ENCODE data around the gene FASN.

The FASN gene

DNA sequence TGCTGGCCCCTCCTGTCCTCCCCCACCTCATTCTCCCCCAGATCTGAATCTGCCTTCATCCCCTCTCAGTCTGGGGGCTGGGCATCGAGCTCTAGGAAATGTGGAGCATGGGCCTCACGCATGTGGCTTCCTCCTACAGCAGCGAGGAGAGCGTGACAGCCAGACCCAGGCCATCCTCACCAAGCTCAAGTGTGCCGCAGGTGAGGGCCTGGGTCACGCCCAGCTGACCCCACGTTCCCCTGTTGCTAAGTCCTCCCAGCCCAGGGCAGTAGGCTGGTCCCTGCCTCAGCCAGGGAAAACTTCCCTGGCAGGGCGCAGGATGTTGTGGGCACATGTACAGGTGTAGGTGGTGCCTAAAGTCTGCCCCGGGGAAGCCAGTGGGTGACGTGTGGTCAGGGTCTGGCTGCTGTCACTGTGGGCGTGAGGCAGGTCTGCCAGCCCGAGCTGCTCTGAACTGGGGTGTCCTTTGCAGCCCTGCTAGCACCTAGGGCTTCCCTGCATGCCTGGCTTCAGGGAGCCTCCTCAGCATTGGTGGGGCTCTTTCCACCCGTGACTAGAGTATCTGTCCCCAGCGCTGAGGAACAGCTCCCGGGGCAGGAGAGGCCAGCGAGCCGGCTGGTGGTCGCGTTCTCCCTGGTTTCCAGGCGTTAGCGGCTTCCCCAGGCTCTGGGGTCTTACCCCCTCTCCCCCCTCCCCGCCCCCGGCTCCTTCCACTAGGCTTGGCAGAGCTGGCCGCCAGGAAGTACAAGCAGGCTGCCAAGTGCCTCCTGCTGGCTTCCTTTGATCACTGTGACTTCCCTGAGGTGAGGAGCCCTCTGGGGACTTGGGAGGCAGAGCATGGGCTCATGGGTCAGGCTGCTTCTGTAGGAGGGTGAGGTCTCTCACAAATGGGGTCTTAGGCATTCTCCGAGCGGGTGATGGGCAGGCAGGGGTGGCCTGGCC is 42.7 kb downstream of the FASN start:
- no peak overlapping the region for H3K27ac ChIP-seq (ENCODE audit: low read length)

DNA sequence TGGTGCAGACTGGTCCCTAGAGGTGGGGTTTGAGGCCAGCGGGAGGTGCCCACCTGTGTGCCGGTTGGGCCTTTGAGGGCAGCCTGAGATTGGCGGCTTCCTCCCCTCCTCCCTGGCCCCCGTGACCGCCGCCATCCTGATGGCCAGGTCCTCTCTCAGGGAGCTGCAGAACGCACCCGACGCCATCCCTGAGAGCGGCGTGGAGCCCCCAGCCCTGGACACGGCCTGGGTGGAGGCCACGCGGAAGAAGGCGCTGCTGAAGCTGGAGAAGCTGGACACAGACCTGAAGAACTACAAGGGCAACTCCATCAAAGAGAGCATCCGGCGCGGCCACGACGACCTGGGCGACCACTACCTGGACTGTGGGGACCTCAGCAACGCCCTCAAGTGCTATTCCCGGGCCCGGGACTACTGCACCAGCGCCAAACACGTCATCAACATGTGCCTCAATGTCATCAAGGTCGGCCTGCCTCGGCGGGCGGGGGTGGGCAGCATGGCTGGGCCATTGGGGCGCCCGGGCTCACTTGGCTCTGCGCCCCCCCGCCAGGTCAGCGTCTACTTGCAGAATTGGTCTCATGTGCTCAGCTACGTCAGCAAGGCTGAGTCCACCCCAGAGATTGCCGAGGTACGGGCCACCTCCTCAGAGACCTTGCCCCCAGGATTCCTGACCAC is 43.5 kb downstream of the FASN start:
- peaks cover 56% of the 10 kb centered on the region for H3K36me3 ChIP-seq (ENCODE audit: insufficient read depth, low read depth, low read length)
- H3K27ac ChIP-seq (ENCODE audit: low read length) = no peak overlapping the region

More for the DNA sequence above, 42.7 kb downstream of the FASN start:
- H3K9ac ChIP-seq (ENCODE audit: low read depth, low read length) = no peak overlapping the region
- H3K4me1 ChIP-seq (ENCODE audit: insufficient read depth, low read length) = no peaks in the 10 kb centered on the region
- no peaks in the 10 kb centered on the region for H3K27me3 ChIP-seq (ENCODE audit: insufficient read depth, low read length)
- peaks cover 56% of the 10 kb centered on the region for H3K36me3 ChIP-seq (ENCODE audit: insufficient read depth, low read depth, low read length)
- H3K9me3 ChIP-seq (ENCODE audit: insufficient read depth, low read depth, low read length) = no peaks in the 10 kb centered on the region
- H3K4me3 ChIP-seq (ENCODE audit: low read length) = no peak overlapping the region

DNA sequence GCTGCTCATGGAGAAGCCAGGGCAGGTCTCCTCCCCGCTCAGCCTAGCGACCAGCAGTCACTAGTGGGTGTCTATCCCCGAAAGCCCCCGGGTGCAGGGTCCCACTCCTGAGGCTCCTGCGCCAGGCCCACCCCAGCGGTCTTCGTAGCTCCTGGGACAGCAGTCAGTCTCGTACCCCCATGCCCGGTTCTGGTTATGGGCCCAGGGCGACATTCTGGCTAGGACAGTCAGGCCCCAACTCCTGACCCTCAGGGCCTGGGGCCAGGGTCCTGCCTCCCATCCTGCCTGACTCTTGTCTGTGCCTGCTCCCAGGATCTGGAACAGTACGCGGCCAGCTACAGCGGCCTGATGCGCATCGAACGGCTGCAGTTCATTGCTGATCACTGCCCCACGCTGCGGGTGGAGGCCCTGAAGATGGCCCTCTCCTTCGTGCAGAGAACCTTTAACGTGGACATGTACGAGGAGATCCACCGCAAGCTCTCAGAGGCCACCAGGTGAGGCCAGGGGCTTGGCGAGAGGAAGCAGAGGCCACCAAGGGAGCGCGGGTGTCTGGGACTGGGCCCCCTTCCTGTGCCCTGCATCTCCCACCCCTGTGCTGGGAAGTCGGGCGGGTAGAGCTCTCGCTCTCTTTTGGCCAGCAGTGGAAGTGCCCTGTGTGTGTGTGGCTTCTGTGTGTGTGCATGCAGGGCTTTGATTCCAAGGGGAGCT is 44.3 kb downstream of the FASN start:
- Histone ChIP-seq H3K9ac (ENCODE audit: low read depth, low read length) (no peak overlapping the region), H3K36me3 (ENCODE audit: insufficient read depth, low read depth, low read length) (peaks cover 52% of the 10 kb centered on the region)

More for the DNA sequence above, 43.5 kb downstream of the FASN start:
- H3K4me1 ChIP-seq (ENCODE audit: insufficient read depth, low read length) = no peaks in the 10 kb centered on the region
- H3K9ac ChIP-seq (ENCODE audit: low read depth, low read length) = no peak overlapping the region
- no peaks in the 10 kb centered on the region for H3K27me3 ChIP-seq (ENCODE audit: insufficient read depth, low read length)
- H3K4me3 ChIP-seq (ENCODE audit: low read length) = no peak overlapping the region
- no peaks in the 10 kb centered on the region for H3K9me3 ChIP-seq (ENCODE audit: insufficient read depth, low read depth, low read length)

DNA sequence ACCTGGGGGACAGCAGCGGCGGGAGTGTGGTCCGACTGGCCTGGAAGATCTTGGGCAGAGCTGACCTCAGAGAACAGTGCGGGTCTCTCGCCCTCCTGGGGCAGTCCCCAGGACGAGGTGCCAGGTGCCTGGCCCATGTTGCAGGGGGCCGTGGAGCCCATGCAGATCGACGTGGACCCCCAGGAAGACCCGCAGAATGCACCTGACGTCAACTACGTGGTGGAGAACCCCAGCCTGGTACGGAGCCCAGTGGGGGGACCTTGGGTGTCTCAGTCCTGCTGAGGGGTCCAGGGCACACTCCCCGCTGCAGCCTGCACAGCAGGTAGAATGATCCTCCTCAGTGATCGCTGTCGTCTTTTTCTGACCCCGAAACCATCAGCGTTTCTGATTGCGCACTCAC is 44.9 kb downstream of the FASN start:
- H3K36me3 ChIP-seq (ENCODE audit: insufficient read depth, low read depth, low read length) = peaks cover 46% of the 10 kb centered on the region
- peak overlapping the region; percentile 84; the same call in 1 of the 2 replicates for H3K4me3 ChIP-seq (ENCODE audit: low read length)
- no peaks in the 10 kb centered on the region for H3K4me1 ChIP-seq (ENCODE audit: insufficient read depth, low read length)
- H3K9me3 ChIP-seq (ENCODE audit: insufficient read depth, low read depth, low read length) = no peaks in the 10 kb centered on the region
- H3K27me3 ChIP-seq (ENCODE audit: insufficient read depth, low read length) = no peaks in the 10 kb centered on the region
- H3K27ac ChIP-seq (ENCODE audit: low read length) = no peak overlapping the region
- no peak overlapping the region for H3K9ac ChIP-seq (ENCODE audit: low read depth, low read length)

More for the DNA sequence above, 44.3 kb downstream of the FASN start:
- Histone ChIP-seq H3K4me1 (ENCODE audit: insufficient read depth, low read length) (no peaks in the 10 kb centered on the region), H3K27ac (ENCODE audit: low read length) (no peak overlapping the region), H3K4me3 (ENCODE audit: low read length) (no peak overlapping the region), H3K9me3 (ENCODE audit: insufficient read depth, low read depth, low read length) (no peaks in the 10 kb centered on the region), H3K27me3 (ENCODE audit: insufficient read depth, low read length) (no peaks in the 10 kb centered on the region)

DNA sequence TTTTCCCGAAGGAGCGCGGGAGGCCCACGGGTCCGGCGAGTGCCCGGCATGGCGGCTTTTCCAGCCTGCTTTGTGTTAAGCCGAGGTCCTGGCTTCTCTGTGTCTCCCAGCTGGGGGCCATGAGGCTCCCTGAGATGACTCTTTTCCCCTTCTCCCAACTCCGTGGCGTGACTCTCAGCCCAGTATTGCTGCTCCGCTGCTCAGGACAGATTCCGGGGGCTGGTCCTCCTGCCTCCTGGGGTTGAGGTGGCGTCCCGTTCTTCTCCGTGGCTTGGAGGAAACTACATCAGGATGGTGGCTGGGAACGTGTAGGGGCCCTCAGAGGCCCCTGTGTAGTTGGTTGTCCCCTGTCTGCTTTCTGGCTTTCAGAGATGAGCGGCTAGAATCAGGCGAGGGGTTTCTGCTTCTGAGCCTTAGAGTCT is 45.4 kb downstream of the FASN start:
- Histone ChIP-seq H3K9ac (ENCODE audit: low read depth, low read length) (peak overlapping the region; percentile 76), H3K4me1 (ENCODE audit: insufficient read depth, low read length) (no peaks in the 10 kb centered on the region), H3K4me3 (ENCODE audit: low read length) (peak overlapping the region; percentile 84), H3K27me3 (ENCODE audit: insufficient read depth, low read length) (no peaks in the 10 kb centered on the region), H3K27ac (ENCODE audit: low read length) (no peak overlapping the region), H3K36me3 (ENCODE audit: insufficient read depth, low read depth, low read length) (peaks cover 46% of the 10 kb centered on the region), H3K9me3 (ENCODE audit: insufficient read depth, low read depth, low read length) (no peaks in the 10 kb centered on the region)

DNA sequence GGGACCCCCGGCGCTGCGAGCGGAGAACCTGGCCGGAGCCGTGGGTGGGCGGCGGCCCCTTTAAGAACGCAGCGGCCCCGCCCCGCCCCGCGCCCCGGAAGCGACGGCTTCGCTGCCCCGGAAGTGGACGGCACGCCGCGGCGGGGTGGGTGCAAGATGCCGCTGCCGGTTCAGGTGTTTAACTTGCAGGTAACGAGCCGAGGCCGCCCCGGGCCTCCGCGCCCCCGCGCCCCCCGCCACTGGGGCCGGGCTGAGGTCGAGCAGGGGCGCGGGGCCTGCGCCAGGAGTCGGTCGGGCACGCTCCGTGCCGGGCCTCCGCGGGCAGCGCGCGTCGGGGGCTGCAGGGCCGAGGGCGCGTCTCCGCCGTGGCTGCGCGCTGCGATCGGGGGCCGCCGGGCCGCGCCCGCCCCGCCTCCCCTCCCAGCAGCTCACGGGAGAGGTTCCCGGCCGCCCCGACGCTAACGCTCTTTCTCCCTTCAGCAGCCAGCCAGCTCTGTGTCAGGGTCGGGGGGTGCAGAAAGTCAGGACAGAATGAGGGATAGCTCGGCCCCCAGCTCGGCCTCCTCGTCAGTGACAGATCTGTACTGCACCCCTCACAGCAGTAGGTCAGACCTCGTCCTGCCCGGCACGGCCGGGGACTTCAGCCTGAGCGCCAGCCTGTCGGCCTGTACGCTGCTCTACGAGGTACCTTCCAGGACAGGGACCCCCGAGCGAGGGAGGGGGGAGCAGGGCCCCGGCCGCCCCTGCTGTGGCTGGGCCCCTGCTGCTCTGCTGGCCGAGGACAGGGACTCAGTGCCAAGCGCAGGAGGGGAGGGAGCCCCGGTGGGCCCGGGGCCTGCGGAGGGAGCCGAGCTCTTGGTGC is 46.0 kb downstream of the FASN start, which contains the start of the genes GPS1 and RFNG:
TSS of gene GPS1 (plus strand) at position 123 of the 862 bp plus-strand sequence. CDS start at position 157, 34 bp downstream.
TSS of gene RFNG (minus strand) at position 36 of the 862 bp plus-strand sequence. CDS start 45 bp downstream, outside the sequence.
- Histone ChIP-seq H3K4me3 (ENCODE audit: low read length) (peak within 1 kb of the TSS; percentile 84), H3K4me1 (ENCODE audit: insufficient read depth, low read length) (no peaks in the 10 kb centered on the region), H3K9me3 (ENCODE audit: insufficient read depth, low read depth, low read length) (no peaks in the 10 kb centered on the region), H3K9ac (ENCODE audit: low read depth, low read length) (peak within 1 kb of the TSS; percentile 76), H3K36me3 (ENCODE audit: insufficient read depth, low read depth, low read length) (peaks cover 43% of the 10 kb centered on the region), H3K27ac (ENCODE audit: low read length) (no peak within 1 kb of the TSS), H3K27me3 (ENCODE audit: insufficient read depth, low read length) (no peaks in the 10 kb centered on the region)

DNA sequence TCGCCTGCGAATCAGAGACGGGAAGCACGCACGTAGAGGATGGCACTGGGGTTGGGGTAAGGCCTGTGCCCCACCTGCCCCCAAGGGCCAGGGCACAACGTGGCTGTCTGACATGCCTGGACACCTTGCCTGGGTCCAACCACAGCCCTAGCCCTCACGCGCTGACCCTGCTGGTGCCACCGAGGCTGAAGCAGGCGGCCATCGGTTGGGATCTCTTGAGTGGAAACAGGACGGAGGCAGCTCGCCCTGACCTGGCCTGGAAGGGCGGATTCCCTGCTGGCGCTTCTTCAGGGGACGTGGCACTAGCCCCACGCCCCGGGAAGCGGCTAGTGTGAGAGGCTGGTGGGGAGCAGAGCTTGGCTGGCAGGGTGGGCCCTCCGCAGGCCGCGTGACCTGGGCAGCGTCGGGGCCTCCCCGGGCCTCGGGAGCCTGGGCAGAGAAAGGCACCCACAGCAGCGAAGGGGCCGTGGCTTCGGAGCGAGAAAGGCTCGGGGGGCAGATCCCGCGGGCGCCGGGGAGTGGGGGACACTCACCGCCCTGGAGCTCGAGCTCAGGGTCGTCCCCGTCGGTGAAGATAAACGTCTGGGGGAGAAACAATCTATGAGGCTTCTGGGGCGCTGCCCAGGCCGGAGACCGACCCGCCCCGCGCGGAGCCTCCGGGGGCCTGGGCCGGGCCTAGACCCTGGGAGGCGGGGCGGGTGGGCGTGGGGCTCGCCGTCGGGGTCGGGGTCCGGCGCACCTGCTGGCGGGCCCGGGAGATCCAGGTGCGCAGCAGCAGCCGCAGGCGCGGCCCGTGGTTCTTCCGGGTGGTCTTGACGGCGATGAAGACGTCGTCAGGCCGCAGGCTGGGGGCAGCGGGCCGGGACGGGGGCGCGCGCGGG is 47.0 kb downstream of the FASN start:
- H3K9me3 ChIP-seq (ENCODE audit: insufficient read depth, low read depth, low read length) = no peaks in the 10 kb centered on the region
- H3K4me1 ChIP-seq (ENCODE audit: insufficient read depth, low read length) = no peaks in the 10 kb centered on the region
- H3K27ac ChIP-seq (ENCODE audit: low read length) = no peak overlapping the region
- H3K4me3 ChIP-seq (ENCODE audit: low read length) = peak overlapping the region; percentile 61
- H3K36me3 ChIP-seq (ENCODE audit: insufficient read depth, low read depth, low read length) = peaks cover 33% of the 10 kb centered on the region
- H3K9ac ChIP-seq (ENCODE audit: low read depth, low read length) = peak overlapping the region; percentile 37
- no peaks in the 10 kb centered on the region for H3K27me3 ChIP-seq (ENCODE audit: insufficient read depth, low read length)

DNA sequence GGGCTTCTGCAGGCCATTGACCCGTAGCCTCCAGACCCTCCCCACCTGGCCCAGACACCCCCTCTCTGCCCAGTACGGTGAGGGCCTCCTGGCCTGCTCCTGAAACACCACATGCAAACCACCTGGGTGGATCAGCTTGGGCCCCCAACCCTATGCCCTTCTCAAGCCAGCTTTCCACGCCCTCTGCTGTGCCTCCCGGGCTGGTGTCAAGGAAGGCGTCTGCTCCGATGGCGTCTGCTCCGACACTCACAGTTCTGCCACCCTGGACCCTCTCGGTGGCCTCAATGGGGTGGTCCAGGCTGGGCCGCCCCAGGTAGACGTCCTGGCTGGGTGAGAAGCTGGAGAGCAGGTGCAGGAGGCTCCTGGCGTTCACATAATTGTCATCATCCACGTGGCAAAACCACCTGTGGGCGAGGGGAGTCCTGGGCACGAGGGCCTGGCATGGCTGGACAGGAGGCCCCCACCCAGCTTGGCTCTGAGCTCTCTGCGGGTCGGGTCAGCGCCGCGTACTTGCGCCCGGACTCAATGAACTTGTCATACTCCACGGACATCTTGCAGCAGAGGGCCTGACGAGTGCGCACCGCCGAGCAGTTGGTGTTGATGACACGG is 47.8 kb downstream of the FASN start:
- Histone ChIP-seq H3K9me3 (ENCODE audit: insufficient read depth, low read depth, low read length) (no peaks in the 10 kb centered on the region), H3K27me3 (ENCODE audit: insufficient read depth, low read length) (no peaks in the 10 kb centered on the region), H3K9ac (ENCODE audit: low read depth, low read length) (peak overlapping the region; percentile 37; the same call in 1 of the 2 replicates), H3K4me3 (ENCODE audit: low read length) (peak overlapping the region; percentile 61), H3K4me1 (ENCODE audit: insufficient read depth, low read length) (no peaks in the 10 kb centered on the region), H3K36me3 (ENCODE audit: insufficient read depth, low read depth, low read length) (peaks cover 28% of the 10 kb centered on the region), H3K27ac (ENCODE audit: low read length) (no peak overlapping the region)

DNA sequence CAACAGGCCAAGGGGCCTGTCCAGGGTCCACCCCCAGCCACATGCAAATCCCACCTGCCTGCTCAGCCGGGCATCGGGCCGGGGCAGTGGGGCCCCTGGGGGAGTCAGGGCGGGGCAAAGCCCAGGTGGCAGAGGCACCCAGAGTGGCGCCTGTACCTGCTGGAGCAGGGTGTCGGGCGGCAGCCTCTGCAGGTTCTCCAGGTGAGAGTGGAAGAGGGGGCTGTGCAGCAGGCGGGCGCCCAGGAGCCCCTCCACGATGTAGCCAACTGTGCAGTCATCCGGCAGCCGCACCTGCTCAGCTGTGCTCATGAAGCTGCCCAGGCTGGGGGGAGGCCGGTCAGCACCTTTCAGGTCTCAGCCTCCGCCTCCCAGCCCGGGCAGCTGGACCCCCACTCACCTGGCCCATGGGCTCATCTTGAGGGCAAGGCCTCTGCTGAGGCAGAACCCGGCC is 48.5 kb downstream of the FASN start:
- Histone ChIP-seq H3K9me3 (ENCODE audit: insufficient read depth, low read depth, low read length) (no peaks in the 10 kb centered on the region), H3K4me3 (ENCODE audit: low read length) (no peak overlapping the region), H3K27me3 (ENCODE audit: insufficient read depth, low read length) (no peaks in the 10 kb centered on the region), H3K4me1 (ENCODE audit: insufficient read depth, low read length) (no peaks in the 10 kb centered on the region), H3K36me3 (ENCODE audit: insufficient read depth, low read depth, low read length) (peaks cover 21% of the 10 kb centered on the region), H3K27ac (ENCODE audit: low read length) (no peak overlapping the region), H3K9ac (ENCODE audit: low read depth, low read length) (no peak overlapping the region)

DNA sequence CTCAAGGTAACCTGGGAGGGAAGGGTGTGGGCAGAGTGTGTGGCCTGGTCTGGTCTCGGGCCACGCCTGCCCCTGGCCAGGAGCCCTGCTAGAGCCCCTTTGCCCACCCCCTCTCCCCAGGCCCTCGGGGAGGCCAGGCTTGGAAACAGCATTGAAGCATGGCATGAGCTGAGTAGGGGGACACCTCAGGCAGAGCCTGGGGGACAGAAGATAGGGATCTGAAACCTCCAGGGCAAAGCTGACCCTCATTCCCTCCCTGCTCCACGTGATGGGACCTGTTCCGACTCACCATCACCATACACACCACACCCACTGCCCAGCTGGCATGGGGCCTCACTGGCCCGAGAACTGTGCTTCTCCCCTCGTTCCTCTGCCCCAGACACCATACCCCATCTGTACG is 48.9 kb downstream of the FASN start:
- H3K27me3 ChIP-seq (ENCODE audit: insufficient read depth, low read length) = no peaks in the 10 kb centered on the region
- no peaks in the 10 kb centered on the region for H3K4me1 ChIP-seq (ENCODE audit: insufficient read depth, low read length)
- no peak overlapping the region for H3K9ac ChIP-seq (ENCODE audit: low read depth, low read length)
- H3K4me3 ChIP-seq (ENCODE audit: low read length) = no peak overlapping the region
- peaks cover 17% of the 10 kb centered on the region for H3K36me3 ChIP-seq (ENCODE audit: insufficient read depth, low read depth, low read length)
- H3K9me3 ChIP-seq (ENCODE audit: insufficient read depth, low read depth, low read length) = no peaks in the 10 kb centered on the region
- no peak overlapping the region for H3K27ac ChIP-seq (ENCODE audit: low read length)
